Effector CD8-positive, alpha-beta T cell (primary cell): ENCODE data around the gene MICAL2.

Experiments
- DNase-seq: peaks from one replicate; lab custom pipeline; 2025; lab: John Stamatoyannopoulos, UW

Gene MICAL2

DNA sequence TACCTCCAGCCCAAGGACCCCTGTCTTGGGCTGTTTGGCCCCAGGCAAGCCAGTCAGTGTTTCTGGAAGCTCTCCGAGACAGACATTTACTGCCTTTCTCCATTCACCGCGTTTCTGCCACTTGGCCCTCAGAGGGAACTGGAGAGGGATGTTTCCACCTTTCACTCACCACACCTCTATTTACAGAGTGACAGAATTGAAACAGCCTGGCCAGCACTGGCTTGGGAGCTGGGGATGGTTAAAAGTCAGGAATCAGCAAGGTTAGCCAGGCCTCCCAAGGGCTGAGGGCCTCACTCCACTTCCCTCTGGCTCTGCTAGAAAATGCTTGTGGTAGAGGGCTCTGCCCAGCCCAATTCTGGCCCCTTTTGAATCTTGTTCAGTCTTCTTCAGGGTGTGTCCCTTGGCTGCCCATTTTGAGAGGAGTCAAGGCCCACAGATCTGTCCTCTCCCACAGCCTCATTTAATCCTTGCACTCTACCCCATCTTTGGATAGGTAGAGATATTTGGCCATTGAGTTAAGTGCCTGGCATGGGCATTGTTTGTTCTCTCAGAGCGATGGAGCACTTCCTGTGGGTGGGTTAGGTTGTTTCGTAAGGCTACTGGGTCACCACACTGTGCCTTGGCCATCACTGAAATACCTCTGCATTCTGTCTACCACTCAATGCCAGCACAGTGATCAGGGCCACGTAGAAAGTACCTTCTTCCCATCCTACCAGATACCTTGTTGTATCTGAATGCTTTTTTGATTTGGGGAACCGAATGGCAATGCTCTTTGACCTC lies 119.2 kb downstream of the MICAL2 start:
- no peak for DNase-seq

GRCh38 chr11:12232160-12232559 lies 121.8 kb downstream of the MICAL2 start:
- DNase-seq: no peak

DNA sequence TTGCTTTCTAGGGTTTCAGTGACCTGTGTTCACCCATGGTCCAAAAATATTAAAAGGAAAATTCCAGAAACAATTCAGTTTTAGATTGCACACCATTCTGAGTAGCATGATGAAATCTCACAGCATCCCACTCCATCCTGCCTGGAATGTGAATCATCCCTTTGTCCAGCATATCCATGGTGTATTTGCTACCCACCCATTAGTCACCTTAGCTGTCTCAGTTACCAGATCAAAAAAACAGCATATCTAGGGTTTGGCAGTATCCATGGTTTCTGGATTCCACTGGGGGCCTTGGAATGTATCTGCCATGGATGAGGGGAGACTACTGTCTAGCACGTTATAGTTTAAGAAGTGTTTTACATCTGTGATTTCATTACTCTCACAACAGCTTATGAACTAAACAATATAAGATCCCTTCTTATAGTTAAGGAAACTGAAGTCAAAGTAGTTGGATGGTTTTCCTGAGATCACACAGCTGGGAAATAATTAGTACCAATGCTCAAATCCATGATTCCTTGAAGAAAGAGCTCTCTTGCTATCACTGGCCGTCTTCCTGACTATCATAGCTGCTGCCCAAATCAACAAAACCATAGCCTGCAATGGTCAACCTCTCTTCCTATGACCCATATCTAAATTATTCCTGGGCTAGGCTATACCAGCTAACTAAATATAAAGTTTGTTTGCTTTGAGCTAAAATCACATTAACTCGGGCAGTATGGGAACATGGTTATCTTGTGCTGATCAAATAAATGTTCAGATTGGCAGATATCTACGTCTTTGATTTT lies 122.6 kb downstream of the MICAL2 start:
- DNase-seq: no peak

DNA sequence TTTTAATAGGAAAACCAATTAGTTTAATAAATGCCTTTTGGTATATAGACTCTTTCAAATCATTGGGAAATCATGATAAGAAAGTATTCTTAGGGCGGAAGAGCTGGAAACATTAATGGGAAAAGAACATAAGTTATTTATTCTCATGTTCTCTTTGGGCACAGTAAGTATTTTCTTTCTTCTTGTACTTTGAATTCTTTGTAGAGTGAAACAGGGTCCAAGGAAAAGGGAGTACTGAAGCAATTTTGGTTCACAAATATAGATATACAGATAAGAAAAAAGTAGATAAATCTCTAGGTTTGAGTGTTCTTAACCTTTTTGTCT lies 123.2 kb downstream of the MICAL2 start:
- DNase-seq: no peak

DNA sequence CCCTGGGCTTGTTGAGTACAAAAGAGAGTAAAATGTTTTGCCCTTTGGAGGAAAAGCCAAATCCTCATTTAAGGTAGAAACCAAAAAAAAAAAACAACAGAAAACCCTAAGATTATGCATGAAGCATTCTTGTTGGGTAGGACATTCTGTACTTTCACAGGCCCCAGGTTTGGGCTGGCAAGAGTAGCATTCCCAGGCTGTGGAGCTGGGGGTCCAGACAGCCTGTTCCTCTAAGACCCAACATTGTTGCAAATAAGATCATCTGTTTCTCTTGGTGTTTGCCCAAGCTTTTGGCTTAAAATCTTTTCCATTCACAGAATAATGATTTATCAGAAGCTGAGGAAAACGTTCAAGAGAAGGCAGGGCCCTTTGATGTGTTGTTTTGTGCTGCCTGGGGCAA lies 123.8 kb downstream of the MICAL2 start:
- DNase-seq: no peak

DNA sequence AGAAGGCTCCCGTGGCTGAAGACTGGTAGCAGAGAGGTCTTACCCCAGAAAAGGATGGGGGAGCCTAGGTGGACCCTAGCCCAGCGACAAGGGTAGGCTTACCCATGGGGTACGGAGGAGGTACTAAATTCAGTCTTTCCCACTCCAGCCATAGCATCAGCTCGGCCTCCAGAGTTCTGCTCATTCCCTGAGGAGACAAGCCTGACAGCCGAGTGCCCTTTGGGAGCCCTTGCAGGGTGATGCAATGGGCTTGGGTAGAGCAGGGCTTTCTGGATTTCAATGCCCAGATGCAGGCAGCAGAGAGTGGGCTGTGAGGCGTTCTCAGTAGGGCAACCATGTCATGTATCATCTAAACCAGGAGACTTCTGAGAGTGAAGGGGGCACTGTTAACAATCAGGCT lies 124.7 kb downstream of the MICAL2 start:
- DNase-seq: no peak

DNA sequence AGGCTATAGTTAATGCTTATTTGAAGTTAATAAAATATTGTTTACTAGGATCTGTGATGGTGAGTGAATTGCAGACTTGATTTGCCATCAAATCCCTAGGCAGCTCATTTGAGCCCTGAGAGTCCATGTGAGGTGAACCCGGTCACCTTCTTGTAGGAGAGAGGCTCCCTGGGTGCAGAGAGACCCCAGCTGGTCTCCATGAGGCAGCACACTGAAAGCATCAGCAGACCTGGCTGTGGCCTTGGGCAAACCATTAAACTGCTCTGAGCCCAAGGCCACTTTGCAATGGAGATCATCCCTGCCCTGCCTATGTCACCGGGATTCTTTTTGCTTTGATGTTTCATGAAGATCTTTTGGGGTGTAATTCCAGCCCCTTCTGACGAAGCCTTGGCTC lies 125.2 kb downstream of the MICAL2 start:
- DNase-seq: no peak

GRCh38 chr11:12235947-12236743 lies 125.8 kb downstream of the MICAL2 start:
- no peak for DNase-seq

DNA sequence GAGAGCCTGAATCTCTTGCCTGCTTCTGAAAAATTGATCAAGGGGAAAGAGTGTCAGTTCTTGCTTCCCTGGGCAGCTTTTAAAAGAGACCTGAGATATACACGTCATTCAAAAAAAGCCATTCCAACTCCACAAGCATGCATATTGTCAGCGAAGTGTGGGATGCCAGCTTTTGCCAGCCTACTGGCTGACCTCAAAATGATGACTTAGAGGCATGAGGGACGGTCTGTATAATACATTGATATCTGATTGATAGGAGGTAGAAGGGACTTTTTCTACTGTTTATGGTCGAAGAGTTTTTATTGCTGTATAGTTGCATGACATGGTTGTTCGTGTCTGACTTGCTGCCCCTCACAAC lies 126.3 kb downstream of the MICAL2 start:
- DNase-seq: no peak

DNA sequence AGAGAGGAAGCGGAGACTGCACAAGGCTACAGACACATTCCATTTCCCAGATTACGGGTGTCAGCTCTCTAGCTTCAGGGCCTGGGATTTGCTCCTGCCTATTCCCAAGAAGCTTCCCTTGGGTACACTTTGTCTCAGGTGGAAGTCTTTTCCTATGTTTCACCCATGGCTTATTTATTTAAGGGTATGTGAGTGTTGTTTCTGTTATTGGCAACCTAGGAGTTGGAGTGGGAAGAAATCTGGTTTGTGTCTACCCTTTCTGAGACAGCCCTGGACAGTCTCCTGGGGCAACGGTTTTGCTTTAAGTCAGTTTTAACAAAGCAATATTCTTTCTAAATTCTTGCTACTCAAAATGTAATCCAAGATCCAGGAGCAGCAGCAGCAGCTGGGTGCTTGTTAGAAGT lies 127.0 kb downstream of the MICAL2 start:
- no peak for DNase-seq

DNA sequence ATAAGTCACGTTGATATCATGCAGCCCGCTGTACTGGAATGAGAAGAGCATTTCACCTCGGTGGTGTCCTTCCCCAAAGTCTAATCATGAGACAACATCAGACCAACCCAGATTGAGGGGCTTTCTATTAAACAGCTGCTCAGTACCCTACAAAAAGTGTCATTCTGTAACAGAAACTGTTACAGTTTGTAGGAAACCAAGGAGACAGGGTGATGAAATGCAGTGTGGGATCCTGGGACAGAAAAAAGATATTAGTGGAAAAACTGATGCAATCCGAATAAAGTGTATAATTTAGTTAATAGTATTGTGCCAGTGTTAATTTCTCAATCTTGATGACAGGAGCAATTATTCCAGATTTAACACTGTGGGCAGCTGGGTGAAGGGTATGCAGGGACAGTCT lies 128.0 kb downstream of the MICAL2 start:
- no peak for DNase-seq

DNA sequence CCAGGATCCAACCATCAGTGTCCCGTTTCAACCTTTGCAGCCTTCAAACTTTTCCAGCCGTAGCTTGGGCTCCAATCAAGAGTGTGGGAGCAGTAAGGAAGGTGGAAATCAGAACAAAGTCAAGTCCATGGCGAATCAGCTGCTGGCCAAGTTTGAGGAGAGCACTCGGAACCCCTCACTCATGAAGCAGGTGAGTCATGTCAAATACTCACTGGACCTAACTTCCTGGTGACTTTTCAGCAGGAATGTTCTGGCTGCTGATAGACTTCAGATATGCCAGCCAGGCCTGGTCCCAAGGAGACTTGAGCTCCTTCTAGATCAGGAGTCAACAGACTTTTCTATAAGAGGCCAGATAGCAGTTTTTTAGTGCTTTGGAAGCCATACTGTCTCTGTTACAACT lies 129.0 kb downstream of the MICAL2 start:
- DNase-seq: no peak

GRCh38 chr11:12239804-12240371 lies 129.5 kb downstream of the MICAL2 start:
- no peak for DNase-seq

GRCh38 chr11:12240677-12241076 lies 130.3 kb downstream of the MICAL2 start:
- DNase-seq: no peak

- no peak for DNase-seq
Measured at GRCh38 chr11:12241401-12241800, 131.0 kb downstream of the MICAL2 start.

- no peak for DNase-seq
Measured at GRCh38 chr11:12241971-12242672, 131.7 kb downstream of the MICAL2 start.

GRCh38 chr11:12242966-12243365 lies 132.6 kb downstream of the MICAL2 start:
- DNase-seq: no peak

GRCh38 chr11:12243486-12243885 lies 133.1 kb downstream of the MICAL2 start:
- DNase-seq: no peak

- DNase-seq: no peak
Measured at GRCh38 chr11:12243911-12244550, 133.6 kb downstream of the MICAL2 start.

- DNase-seq: no peak
Measured at GRCh38 chr11:12245091-12245490, 134.7 kb downstream of the MICAL2 start.

- DNase-seq: no peak
Measured at GRCh38 chr11:12245549-12246016, 135.2 kb downstream of the MICAL2 start.
